NCI-H2196 treated with DMSO at 0.1 percent for 48 hours (cell line): ENCODE data around the gene UQCR11.
"Not testable (repeated sequence)": the region's sequence is repeated elsewhere in the genome, so short reads cannot be mapped to it uniquely, and the experiment has no call there.

ENCODE experiments used
- DNase-seq: peaks from one replicate; lab custom pipeline; 2025; ENCODE audit not compliant: unreplicated experiment; lab: John Stamatoyannopoulos, UW

Gene UQCR11

GRCh38 chr19:1605236-1606137 lies at the start of gene UQCR11:
TSS of gene UQCR11 (minus strand) at chr19:1605462. CDS start at chr19:1605409, 53 bp downstream.
- peak; percentile 93 for DNase-seq

- DNase-seq, result no peak
Observed at GRCh38 chr19:1654178-1654792, 49.0 kb upstream of the UQCR11 start.

- no peak for DNase-seq
Observed at GRCh38 chr19:1653300-1653628, 48.0 kb upstream of the UQCR11 start.

- DNase-seq, result peak; percentile 97
Observed at GRCh38 chr19:1652471-1653299, 47.4 kb upstream of the UQCR11 start, which contains the start of gene TCF3. TSS of gene TCF3 (minus strand) at chr19:1652615. CDS start at chr19:1650248, 2,367 bp downstream.

- DNase-seq, result no peak
Observed at GRCh38 chr19:1651568-1652291, 46.5 kb upstream of the UQCR11 start.

- no peak for DNase-seq
Observed at GRCh38 chr19:1650650-1651567, 45.6 kb upstream of the UQCR11 start.

- no peak for DNase-seq
Observed at GRCh38 chr19:1649706-1650649, 44.7 kb upstream of the UQCR11 start.

- no peak for DNase-seq
Observed at GRCh38 chr19:1648920-1649541, 43.8 kb upstream of the UQCR11 start.

GRCh38 chr19:1648459-1648849 lies 43.2 kb upstream of the UQCR11 start:
- no peak for DNase-seq

- DNase-seq, result no peak
Observed at GRCh38 chr19:1647501-1648458, 42.5 kb upstream of the UQCR11 start.

- no peak for DNase-seq
Observed at GRCh38 chr19:1646659-1647453, 41.6 kb upstream of the UQCR11 start.

- DNase-seq, result no peak
Observed at GRCh38 chr19:1646149-1646548, 40.9 kb upstream of the UQCR11 start.

- DNase-seq, result no peak
Observed at GRCh38 chr19:1645299-1645698, 40.0 kb upstream of the UQCR11 start.

- no peak for DNase-seq
Observed at GRCh38 chr19:1644070-1644469, 38.8 kb upstream of the UQCR11 start.

- not testable (repeated sequence) for DNase-seq
Observed at GRCh38 chr19:1640893-1641448, 35.7 kb upstream of the UQCR11 start.
